Endothelial cell of umbilical vein (primary cell): ENCODE measurements around the gene C1QL4. TPM values are rescaled to one million over a fixed set of nuclear protein-coding genes. Genes with fewer than 3 reads are reported as not detected.
"Not testable (repeated sequence)": the region's sequence is repeated elsewhere in the genome, so short reads cannot be mapped to it uniquely, and the experiment has no call there.

ENCODE experiments used
- BruUV-seq: library from RNA; stranded (reverse); fragments of 400-500 nt; replicated peaks from 2 replicates; lab custom pipeline; 2021; lab: Mats Ljungman, UMichigan
- CTCF ChIA-PET: fragments of 300-600, 350-600 bp; sonication (Branson Sonifier 250); formaldehyde crosslinking; loops from one replicate; lab custom pipeline; 2021; ENCODE audit warnings: antibody characterized with exemption, inconsistent platforms; lab: Charles Lee
- POLR2A ChIA-PET: fragments of 300-600, 350-600 bp; sonication (Branson Sonifier 250); formaldehyde crosslinking; loops from one replicate; lab custom pipeline; 2021; ENCODE audit warnings: antibody characterized with exemption, inconsistent platforms; lab: Charles Lee
- DNase-seq: peaks from one replicate; pipeline ENCODE4 v3.0.0-alpha.2; 2011; ENCODE audit warnings: low read depth, low spot score
- FAIRE-seq: peaks from 2 replicates; lab custom pipeline; 2011; peaks lifted over from hg19 to GRCh38; lab: Jason Lieb, UNC
- H2AFZ ChIP-seq: 2 replicates; pipeline ENCODE4 v1.6.0; 2012; ENCODE audit warnings: low read depth, low read length, control low read depth, inconsistent platforms
- H3K27ac ChIP-seq: 2 replicates; pipeline ENCODE4 v1.5.1; 2011; ENCODE audit warnings: low read depth, mild to moderate bottlenecking, control low read depth, low read length, moderate library complexity; ENCODE audit not compliant: insufficient read depth
- H3K27me3 ChIP-seq, 2 experiments: 2 replicates each; pipeline versions ENCODE4 v1.6.0 to v1.6.1; 2011; ENCODE audit warnings: low read length in 2 of 2, mixed read lengths in 1 of 2; ENCODE audit not compliant: control insufficient read depth in 2 of 2, insufficient read depth in 2 of 2
- H3K36me3 ChIP-seq, 2 experiments: 2 replicates in 1 of 2; 3 replicates in 1 of 2; pipeline ENCODE4 v1.5.1; 2011; ENCODE audit warnings: low read length in 2 of 2, mild to moderate bottlenecking in 1 of 2, moderate library complexity in 1 of 2; ENCODE audit not compliant: control insufficient read depth in 2 of 2, insufficient read depth in 2 of 2; ENCODE audit errors: extremely low read depth in 1 of 2
- H3K4me1 ChIP-seq: 3 replicates; pipeline ENCODE4 v1.5.1; 2011; ENCODE audit warnings: mild to moderate bottlenecking, low read length; ENCODE audit not compliant: control insufficient read depth, insufficient read depth; ENCODE audit errors: extremely low read depth
- H3K4me2 ChIP-seq: 2 replicates; pipeline ENCODE4 v1.6.1; 2011; ENCODE audit warnings: low read length, control low read depth, mixed read lengths; ENCODE audit not compliant: insufficient read depth
- H3K4me3 ChIP-seq, 3 experiments: fragments of 200-600 bp in 1 of 3; sonication (generic), shearing (Covaris generic) in 1 of 3; replicated peaks in 1 of 3; 2 replicates each; pipeline ENCODE4 v1.5.1; 2011 to 2016; ENCODE audit warnings: control low read depth in 3 of 3, low read length in 3 of 3, mild to moderate bottlenecking in 2 of 3, inconsistent platforms in 1 of 3, low read depth in 1 of 3, moderate library complexity in 1 of 3; ENCODE audit not compliant: insufficient read depth in 1 of 3
- H3K79me2 ChIP-seq: 2 replicates; pipeline ENCODE4 v1.6.0; 2012; ENCODE audit warnings: low read length, inconsistent platforms; ENCODE audit not compliant: control insufficient read depth, insufficient read depth
- H3K9ac ChIP-seq: replicated peaks from 2 replicates; pipeline ENCODE3; 2011; ENCODE audit warnings: low read length, control low read depth; ENCODE audit not compliant: insufficient read depth; ENCODE audit errors: extremely low read depth
- H3K9me1 ChIP-seq: replicated peaks from 3 replicates; pipeline ENCODE4 v1.6.0; 2011; ENCODE audit warnings: mild to moderate bottlenecking, low read length; ENCODE audit not compliant: control insufficient read depth, insufficient read depth; ENCODE audit errors: extremely low read depth
- H3K9me3 ChIP-seq: replicated peaks from 2 replicates; pipeline ENCODE4 v1.5.1; 2012; ENCODE audit warnings: low read length, inconsistent platforms; ENCODE audit not compliant: control insufficient read depth, insufficient read depth
- H4K20me1 ChIP-seq: replicated peaks from 2 replicates; pipeline ENCODE3; 2011; ENCODE audit warnings: mild to moderate bottlenecking, low read length; ENCODE audit not compliant: control insufficient read depth, insufficient read depth; ENCODE audit errors: extremely low read depth
- GATA2 ChIP-seq: IDR thresholded peaks from 2 replicates; pipeline ENCODE4 v1.7.0; 2011; ENCODE audit warnings: low read depth, mild to moderate bottlenecking, moderate library complexity, mixed read lengths, low read length; ENCODE audit not compliant: insufficient read length, insufficient read depth
- dilution Hi-C: fragments of 300-500 bp; cut with MboI; formaldehyde crosslinking; loops from one replicate; pipeline ENCODE4 v1.15.0; 2019; ENCODE audit warnings: low sequenced_read_pairs; ENCODE audit not compliant: extremely low pct_ligation_motif_present
- intact Hi-C: fragments of 100-400 bp; cut with micrococcal nuclease; formaldehyde crosslinking; loops from one replicate; pipeline ENCODE4 v1.10.0; 2022
- polyA plus RNA-seq, 4 experiments: library from polyadenylated mRNA; depleted of rRNA in 3 of 4; stranded (reverse) in 3 of 4; unstranded in 1 of 4; fragments of >200 nt; gene quantifications; 2 replicates each; pipeline versions ENCODE4 v1.2.1 to v1.2.3, GENCODE V29; 2011 to 2012; ENCODE audit warnings: missing spikeins in 1 of 4
- total RNA-seq: library from RNA; stranded (reverse); gene quantifications from 2 replicates; pipeline ENCODE4 v1.2.3, GENCODE V29; 2021

C1QL4 gene
- total and polyA plus RNA-seq, 2 donors (not counting 3 experiments of a cell fraction or from before 2014, with no cell fraction given): not detected

DNA sequence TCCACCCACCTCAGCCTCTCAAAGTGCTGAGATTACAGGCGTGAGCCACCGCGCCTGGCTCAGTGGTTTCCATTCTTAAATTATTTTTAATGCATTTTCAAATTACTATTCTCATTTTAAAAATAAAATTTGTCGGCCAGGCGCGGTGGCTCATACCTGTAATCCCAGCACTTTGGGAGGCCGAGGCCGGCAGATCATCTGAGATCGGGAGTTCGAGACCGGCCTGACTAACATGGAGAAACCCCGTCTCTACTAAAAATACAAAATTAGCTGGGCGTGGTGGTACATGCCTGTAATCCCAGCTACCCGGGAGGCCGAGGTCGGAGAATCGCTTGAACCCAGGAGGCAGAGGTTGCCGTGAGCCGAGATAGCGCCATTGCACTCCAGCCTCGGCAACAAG, 3.2 kb downstream of the C1QL4 start:
- H3K9me3 ChIP-seq, H3K4me2 ChIP-seq, H2AFZ ChIP-seq, intact Hi-C loops, DNase-seq, POLR2A ChIA-PET, H4K20me1 ChIP-seq, H3K36me3 ChIP-seq, dilution Hi-C loops, H3K27ac ChIP-seq, H3K79me2 ChIP-seq, BruUV-seq, FAIRE-seq, H3K4me1 ChIP-seq, H3K4me3 ChIP-seq, H3K9me1 ChIP-seq, H3K9ac ChIP-seq: not testable (repeated sequence)
- peaks cover 44% of the 10 kb centered on the region in 2 experiments for H3K27me3 ChIP-seq
- CTCF ChIA-PET: interaction anchor here (1.1 to 9.0 kb wide), 6 partner anchors 8 to 247 kb away, joined by 3 to 280 read pairs (median 102); partner anchors contain the start of gene DNAJC22

DNA sequence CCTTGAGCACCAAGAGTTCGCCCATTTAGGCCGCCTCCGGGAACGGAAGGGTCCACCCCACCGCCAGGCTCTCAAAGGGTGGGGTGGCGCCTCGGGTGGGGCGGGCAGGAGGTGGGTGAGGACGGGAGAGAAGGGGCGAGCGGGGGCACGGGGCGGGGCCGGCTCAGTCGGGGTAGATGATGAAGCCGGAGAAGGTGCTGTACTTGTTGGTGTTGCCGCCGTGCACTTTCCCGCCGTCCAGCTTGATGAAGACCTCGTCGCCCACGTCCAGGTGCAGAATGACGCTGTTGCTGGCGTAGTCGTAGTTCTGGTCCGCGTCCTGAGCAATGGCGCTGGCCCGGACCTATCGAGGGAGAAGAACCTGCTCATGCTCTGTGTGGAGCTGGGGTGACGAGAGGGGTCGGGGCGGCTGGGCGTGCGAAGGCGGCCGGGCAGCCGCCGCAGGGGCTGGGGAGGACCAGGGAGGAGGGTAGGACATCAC, 4.1 kb downstream of the C1QL4 start:
- no peaks in the 10 kb centered on the region for H4K20me1 ChIP-seq
- dilution Hi-C loops: no loop called here
- H3K9me3 ChIP-seq: no peaks in the 10 kb centered on the region
- peaks cover 4% of the 10 kb centered on the region in 2 experiments for H3K36me3 ChIP-seq
- peak overlapping the region in 1 of 3 experiments; percentile 6 for H3K4me3 ChIP-seq
- no peak overlapping the region for H3K9ac ChIP-seq
- H3K79me2 ChIP-seq: no peaks in the 10 kb centered on the region
- no peak overlapping the region for H3K27ac ChIP-seq
- intact Hi-C loops: no loop called here
- FAIRE-seq: no peak
- TF ChIP-seq GATA2: no peak
- no peaks in the 10 kb centered on the region for H3K4me1 ChIP-seq
- BruUV-seq: no TSS peak
- H3K4me2 ChIP-seq: no peak overlapping the region
- H3K9me1 ChIP-seq: no peaks in the 10 kb centered on the region
- POLR2A ChIA-PET: no interaction called here
- CTCF ChIA-PET: interaction anchor here (1.1 to 9.0 kb wide), 9 partner anchors 9 to 248 kb away, joined by 3 to 280 read pairs (median 46); partner anchors contain the start of genes DNAJC22 and TROAP
- DNase-seq: no peak
- peaks cover 40 to 44% of the 10 kb centered on the region in 2 experiments for H3K27me3 ChIP-seq
- H2AFZ ChIP-seq: no peak overlapping the region
